GM21390 (cell line): ENCODE data around the gene PROC.
"Not testable (repeated sequence)": the region's sequence is repeated elsewhere in the genome, so short reads cannot be mapped to it uniquely, and the experiment has no call there.

Experiments
- ATAC-seq: cut with Tn5 transposase; IDR thresholded peaks from one replicate; pipeline ENCODE4 v1.9.1; 2021; ENCODE audit not compliant: unreplicated experiment

The PROC gene

DNA sequence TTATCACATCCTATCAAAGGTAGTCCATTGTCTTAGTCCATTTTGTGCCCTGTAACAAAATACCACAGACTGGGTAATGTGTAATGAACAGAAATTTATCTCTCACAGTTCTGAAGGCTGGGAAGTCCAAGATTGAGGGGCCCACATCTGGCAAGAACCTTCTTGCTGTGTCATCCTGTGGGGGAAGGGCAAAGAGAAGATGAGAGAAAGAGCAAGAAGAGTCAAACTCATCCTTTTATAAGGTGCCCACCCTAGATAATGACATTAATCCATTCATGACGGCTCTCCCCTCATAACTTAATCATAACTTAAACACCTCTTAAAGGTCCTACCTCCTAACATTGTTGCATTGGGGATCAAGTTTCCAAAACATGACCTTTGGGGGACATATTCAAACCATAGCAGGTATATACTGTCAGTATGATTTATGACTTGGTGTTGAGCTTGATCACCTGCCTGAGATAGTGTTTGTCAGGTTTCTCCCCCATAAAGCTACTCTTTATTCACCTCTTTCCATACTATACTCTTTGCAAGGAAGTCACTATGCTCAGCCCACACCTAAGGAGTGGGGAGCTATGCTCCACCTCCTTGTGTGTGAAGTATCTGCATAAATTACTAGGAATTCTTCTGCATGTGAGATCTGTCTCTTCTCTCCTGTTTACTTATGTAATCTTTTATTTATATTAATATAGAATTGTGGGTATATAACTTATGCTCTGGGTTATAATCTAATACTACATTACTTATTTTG, 25.2 kb upstream of the PROC start:
- no peak for ATAC-seq

DNA sequence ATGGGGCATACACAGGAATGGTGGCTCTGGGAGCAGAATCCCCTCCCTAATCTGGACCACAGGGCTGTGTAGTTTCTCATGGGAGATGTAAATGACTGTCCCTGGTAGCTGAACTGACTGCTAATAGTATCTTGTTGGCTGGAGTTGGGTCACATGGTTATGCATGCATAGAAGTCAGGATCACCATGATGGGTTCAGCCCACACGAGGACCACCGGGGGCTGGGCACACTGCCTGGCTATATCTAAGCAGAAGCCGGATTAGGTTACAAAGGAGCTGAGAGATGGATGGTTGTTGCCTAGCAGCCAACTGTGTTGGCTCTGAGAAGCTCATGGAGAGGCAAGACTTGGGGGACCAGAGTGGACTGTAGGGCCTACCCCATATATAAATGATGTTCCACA, 23.7 kb upstream of the PROC start:
- no peak for ATAC-seq

DNA sequence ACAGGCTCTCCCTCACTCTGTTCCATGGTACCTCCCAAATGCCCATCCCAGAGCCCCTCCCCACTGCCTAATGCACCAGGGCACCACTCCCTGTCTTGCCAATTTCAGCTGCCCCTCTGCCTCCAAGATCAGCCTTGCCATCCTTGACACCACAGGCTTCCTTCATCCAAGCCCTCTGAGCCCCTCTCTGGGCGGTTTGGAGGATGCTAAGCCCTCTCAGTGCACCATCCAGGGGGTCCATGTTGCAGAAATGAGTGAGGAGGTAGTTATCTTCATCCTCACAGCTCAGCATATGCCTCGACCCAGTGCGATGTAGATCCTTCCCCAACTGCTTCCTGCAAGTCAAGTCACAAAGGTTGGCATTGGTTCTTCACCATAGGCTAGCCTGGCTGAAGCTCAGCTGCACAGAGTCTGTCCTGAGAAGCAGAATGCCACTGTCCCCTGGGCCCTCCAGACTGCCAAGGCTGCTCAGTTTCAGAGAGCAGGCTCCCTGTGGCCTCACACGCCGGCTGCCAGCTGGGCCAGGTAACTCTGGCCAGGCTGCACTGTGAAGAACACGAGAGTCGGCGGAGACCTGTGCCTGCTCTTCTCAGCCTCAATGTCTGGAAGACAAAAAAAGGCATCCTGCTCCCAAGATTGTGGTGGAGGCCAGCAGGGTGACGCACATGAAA, 20.5 kb upstream of the PROC start:
- ATAC-seq = no peak

DNA sequence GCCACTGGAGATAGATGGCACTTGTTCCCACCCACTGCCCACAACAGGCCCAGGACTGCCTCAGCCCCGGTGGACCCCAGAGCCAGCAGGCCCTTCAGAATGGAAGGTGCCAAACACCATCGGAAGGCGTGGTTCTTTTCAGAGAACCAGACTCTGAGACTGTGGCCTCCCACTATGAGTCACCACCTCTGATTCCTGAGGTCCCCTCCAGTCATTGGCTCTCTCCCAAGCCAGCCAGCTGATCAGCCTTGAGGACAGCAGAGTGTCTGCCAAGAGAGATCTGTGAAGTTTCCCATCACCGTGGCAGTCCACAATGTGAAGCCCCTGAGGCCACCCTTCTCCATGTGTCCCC, 20.0 kb upstream of the PROC start:
- ATAC-seq = peak; percentile 97

DNA sequence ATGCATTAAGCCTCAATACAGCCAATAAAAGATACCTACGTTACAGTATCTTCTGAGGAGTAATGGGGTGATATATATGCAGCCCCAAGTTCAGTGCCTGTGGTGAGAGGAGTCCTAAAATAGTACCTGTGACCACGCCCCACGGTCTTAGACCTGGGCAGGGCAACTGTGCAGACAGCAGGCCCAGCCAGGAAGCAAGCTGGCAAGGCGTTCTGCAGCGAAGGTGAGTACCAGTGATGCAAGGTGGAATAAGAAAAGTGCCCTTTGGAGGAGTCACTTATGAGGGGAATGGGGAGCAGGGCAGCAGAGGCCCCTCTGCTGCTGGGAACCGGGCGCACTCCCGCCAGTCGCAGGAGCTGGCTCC, 17.7 kb upstream of the PROC start:
- ATAC-seq = no peak

DNA sequence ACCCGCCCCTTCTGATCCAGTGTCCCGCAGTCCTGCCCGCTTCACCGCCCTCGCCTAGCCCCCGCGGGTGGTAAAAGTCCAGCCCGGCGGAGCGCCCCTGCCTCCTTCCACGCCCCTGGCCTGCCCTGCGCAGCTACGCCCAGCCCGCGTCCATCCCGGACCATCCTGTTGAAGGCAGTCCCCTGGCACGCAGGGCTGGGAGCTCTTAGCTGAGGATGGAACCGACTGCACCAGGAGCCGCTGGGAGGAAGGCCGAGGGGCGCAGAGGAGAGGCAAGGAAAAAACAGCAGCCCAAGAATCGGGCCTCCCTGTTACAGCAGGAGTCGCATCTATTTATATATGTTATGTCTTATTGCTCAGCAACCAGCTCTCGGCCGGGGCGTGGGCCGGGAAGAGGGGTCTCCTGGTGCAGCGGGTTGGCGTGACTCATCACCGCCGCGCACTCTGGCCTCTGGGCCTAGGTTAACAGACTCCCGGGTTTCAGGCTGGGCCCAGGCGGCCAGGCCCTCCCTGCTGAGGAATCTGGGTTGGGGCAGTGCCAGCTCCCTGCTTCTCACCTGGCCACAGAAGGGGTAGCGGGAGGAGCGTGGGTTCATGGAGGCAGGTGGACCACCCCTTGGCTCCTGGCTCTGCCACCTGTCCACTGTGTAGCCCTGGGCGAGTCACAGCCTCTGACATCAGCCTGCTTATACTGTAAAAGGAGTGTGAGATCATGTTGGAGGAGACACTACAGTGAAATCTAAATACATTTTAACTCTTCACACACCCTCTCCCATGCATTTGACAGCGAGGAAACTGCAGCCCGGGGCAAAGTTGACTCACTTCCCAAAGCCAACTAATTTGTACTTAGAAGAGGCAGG, 17.1 kb upstream of the PROC start:
- no peak for ATAC-seq

DNA sequence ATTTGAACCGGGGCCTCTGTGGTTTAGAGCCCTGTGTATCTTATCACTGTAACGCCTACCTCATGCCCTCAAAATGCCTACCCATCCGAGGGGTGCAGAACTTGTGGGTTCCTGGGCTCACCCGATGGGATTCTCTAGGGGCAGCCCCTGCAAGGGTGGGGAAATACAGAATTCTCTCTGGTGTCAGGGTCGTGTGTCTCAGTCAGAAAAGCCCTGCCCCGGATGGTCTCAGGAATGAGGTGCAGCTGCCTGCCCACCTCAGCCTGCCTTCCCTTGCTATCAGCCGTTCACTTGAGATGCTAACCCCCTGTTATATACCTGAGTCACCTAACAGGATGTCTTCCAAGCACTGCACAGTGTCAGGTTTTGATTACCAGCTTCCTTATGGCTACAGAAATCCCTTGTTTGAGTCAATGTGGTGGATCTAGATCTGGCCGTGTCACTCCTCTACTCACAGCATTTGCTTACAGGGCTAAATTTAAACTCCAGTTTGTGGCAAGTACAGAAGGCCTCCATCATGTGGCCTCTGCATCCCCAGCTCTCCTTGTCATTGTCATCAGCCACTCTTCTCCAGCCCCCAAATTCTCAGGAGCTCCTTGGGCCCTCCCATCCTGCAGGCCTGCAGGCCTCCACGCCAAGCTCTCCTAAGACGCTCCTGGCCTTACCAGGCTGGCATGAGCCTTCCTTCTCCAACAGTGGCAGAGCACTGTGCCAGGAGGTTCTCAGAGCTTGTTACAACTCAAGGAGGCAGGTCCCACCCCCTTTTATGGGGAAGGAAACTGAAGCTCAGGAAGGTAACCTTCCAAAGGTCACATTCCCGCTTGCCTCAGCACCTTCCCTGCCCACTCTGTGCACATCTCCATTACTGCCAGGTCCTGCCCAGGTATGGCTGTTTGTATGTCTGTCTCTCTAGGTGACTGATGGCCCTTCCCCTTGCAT, 16.2 kb upstream of the PROC start:
- ATAC-seq = no peak

DNA sequence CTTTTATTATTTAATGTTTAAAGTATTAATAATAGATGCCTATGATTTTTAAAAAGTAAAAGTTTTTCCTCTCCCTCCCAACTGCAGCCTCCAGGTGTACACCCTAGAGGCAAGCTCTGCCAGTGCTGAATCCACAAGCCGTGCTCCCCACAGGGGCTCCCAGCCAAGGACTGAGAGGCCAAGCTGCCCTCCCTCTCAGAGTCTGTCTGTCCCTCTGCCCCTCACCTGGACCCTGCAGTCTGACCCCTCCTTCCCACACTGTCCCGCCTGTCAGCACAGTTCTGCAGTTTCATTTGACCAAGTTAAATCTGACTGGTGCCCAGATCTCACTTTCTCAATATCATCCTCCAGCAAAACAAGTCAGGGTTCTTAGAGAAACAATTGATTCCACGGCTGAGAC, 14.8 kb upstream of the PROC start:
- ATAC-seq = no peak

DNA sequence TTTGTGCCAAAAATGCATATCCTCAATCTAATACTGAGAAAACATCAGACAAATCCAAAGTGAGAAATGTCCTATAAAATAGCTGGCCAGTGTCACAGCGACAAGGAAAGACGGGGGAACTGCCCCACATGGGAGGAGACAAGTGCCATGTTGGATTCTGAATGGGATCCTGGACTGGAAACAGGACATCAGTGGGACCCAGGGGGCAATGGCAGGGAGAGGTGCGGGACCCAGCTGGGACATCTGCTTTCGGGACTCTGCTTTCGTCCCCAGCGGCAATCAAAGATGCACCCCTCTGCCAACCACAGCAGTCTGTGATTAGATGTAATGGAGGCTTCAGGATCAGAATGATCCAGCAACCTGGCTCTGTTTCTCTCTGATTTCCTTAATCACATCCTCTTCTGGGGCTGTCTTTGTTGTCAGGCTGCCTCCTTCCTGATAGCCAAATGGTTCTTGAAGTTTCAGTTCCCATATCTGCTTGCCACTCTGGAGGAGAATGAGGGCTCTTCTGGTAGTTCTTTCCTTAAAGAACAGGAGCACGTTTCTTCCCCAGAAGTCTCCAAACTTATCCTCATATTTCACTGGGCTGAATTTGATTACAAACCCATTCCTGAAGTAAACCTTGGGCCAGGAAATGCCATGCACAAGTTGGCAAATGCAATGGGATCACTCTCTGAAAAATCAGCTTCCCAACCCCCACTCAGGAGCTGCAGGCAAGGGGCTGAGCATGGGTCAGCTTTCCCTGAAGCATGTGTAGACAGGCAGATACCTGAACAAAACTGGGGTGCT, 13.6 kb upstream of the PROC start:
- no peak for ATAC-seq

DNA sequence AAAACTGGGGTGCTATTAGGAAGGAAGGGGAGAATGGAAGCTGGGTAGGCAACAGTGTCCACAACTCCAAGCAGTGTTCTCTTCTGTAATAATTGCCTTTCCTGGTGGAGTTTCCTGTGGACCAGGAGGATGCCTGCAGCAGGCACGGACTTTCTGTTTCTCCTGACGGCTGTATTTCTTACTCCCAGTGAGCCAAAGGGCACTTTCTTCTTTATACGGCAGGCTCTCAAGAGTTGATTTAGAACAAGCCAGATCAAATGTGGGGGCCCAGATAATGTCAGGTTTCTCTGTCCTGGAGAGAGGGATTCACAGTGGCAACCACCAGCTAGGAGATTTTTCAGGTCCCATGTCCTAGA, 13.0 kb upstream of the PROC start:
- ATAC-seq = no peak

DNA sequence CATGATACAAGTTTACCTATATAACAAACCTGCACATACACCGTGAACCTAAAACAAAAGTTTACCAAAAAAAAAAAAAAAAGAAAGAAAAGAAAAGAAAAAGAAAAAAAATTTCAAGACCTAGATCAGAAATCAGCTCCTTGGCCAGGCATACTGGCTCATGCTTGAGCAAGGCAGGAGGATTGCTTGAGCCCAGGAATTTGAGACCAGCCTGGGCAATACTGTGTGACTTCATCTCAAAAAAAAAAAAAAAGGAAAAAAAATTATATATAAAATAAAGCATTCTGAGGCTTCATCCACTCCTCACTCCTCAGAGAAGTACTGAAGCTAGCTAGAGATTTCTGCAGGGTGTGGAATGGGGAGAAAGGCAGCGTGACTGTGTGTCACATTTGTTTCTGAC, 11.8 kb upstream of the PROC start:
- ATAC-seq = no peak

DNA sequence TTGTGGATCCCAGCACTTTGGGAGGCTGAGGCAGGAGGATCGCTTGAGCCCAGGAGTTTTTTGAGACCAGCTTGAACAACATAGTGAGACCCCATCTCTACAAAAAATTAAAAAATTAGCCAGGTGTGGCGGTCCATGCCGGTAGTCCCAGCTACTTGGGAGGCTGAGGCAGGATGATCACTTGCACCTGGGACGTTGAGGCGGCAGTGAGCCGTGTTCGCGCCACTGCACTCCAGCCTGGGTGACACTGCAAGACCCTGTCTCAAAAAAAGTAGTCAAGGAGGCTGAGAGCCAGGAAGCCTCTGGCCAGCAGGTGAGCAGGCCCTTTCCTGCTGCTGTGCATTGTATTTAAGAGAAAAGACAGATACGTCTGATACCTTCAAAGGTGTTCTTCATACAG, 11.1 kb upstream of the PROC start:
- no peak for ATAC-seq

DNA sequence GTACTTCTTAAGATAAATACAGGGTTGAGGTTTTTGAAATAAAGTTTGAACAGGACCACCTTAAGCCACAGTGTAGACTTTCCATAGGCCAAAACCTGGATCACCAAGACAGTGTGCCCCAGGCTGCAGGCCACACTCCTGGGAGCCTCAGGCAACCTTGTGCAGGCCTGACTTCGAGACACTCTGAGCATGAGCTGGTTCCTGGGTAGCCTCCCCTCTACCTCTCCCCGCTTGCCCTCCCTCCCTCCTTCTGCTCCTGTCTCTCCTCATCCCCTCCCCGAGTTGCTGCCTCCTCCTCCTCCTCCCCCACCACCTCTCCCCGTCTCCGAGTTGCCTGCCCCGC, 10.6 kb upstream of the PROC start:
- ATAC-seq = peak; percentile 14

DNA sequence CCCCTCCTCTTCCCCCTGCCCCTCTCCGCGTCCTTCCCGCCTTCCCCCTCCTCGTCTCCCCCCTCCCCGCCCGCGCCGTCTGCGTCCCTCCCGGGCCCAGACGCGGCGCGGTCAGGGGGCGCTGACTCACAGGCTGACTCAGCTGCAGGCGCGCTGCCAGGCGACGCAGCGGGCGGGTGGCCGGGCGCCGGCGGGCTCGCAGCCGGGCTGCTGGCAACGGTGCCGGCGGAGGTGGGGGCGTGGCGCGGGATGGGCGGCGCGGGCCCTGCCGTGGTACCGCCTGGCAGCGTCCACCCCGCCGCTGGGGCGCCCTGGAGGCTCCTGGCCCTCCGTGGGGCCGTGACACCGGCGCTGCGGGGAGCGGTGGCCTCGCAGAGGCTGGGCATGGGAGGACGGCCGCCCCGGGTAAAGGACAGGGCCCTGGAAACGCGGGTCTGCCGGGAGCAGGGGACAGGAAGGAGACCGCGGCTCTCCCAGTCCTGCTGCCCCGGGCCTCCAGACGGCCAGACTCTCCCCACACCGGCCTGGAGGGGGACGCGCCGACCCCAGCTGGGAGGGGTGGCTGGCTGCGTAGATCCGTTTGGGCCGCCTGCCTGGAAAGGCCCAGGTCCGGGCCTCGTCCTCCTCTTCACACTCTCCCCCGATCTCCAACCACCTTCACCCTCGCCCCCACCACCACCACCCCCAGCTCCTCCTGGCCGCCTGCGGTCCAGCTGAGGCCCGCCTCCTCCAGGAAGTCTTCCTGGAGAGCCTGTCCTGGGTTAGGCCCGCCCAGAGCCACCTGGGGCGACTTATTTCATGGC, 10.0 kb upstream of the PROC start:
- peak; percentile 68 for ATAC-seq

DNA sequence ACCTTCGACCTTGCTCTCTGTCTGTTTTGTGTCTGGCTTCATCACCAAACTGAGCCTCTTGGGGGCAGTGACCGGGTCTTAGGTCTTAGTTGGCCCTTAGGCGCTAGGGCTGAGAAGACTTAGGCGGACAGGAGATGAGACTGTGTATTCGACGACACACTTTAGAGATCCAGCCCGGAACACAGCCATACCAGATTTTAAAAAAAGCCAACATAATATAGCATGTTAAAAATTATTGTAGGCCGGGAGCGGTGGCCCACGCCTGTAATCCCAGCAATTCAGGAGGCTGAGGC, 9.5 kb upstream of the PROC start:
- no peak for ATAC-seq

DNA sequence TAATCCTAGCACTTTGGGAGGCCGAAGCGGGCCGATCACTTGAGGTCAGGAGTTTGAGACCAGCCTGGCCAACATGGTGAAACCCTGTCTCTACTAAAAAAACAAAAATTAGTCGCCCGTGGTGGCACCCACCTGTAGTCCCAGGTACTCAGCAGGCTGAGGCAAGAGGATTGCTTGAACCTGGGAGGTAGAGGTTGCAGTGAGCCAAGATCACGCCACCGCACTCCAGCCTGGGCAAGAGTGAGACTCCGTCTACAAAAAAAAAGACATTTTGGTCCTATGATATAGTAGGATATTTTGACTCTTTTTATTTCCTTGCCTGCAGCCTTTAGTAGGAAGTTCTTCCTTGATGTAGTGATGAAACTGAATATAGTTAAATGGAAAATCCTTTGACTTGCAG, 8.5 kb upstream of the PROC start:
- ATAC-seq = not testable (repeated sequence)

DNA sequence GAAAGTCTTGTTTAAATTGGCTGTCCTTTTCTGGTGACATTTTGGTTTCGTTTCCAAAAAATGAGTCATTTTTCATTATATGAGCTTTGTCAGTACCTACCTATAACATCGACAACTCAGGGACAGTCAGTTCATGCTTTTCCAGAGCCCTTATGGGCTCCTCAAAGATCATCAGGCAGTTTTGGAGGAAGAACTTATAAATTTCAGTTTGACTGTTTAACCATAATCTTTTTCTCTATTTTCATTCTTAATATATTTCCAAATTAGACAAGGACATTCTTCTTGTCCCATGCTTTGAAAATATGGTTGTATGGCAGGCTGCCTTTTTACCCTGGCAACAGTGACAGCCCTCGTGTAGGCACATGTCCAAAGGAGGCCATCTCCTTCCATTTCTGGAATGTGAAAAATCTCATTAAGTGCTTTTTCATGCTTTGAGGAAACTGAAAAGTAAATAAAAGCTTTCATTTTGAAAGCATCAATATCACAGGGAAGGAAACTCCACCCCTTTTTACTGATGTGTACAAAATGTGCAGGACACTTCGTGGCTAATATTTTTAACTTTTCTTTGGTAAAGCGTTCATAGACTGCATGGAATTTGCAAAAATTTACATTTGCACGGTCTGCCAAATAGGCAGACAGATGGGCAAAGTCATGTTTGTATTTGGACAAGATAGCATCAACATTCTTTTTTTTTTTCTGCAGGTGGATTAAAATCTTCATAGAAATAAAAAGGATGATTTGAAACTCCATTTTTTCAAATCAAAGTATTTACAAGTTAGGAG, 7.2 kb upstream of the PROC start:
- ATAC-seq = peak; percentile 62

DNA sequence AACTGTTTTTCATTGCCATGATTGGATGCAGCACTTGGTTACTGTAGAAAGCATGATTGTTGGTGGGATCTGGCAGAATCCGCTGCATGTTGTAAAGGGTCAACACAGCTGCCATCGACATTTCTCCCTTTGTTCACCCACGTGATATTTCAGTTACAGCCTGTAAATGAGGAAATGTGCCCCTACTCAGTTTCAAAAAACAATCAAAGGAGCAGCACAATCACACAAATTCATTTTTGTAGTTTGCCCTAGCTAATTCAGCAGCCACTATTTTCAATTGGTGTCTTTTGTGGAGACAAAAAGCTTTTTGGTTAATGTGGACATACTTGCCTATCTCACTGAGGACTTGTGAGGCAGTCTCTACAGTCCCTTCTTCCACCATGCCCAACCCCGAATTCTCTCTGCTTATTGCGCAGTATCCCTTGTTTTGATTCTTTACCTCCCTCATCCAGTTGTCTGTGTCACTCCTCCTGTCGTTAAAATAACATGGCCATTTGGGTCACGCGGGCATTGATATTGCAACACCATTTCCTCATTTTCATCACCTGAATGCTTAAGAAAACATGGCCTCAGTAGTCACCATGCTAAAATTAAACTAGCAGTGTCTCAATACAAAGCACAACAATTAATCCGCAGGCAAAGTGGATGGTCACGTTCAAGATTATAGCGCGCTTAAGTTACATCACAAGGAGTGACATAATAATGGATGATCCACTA, 6.4 kb upstream of the PROC start:
- ATAC-seq = no peak
